K562 (cell line): Measurements from ENCODE around the gene GABBR1. TPM values are rescaled to one million over a fixed set of nuclear protein-coding genes. Genes with fewer than 3 reads are reported as not detected.

Source experiments
- AFF1 ChIP-seq, 2 experiments: fragments of 450-650 bp; IDR thresholded peaks; 2 replicates each; pipeline ENCODE4 v1.6.1; 2018; ENCODE audit warnings: mild to moderate bottlenecking in 2 of 2, low read depth in 1 of 2; ENCODE audit not compliant: partially characterized antibody in 2 of 2
- E2F8 ChIP-seq: fragments of 450-650 bp; IDR thresholded peaks from 2 replicates; pipeline ENCODE4 v1.7.1; 2018; ENCODE audit warnings: mild to moderate bottlenecking, low read depth; ENCODE audit not compliant: partially characterized antibody
- GTF3C2 ChIP-seq: IDR thresholded peaks from 3 replicates; pipeline ENCODE4 v1.6.1; 2011; ENCODE audit warnings: borderline replicate concordance, mild to moderate bottlenecking, moderate library complexity; ENCODE audit not compliant: insufficient read length; ENCODE audit errors: extremely low read depth
- IRF9 ChIP-seq: fragments of 450-650 bp; IDR thresholded peaks from 2 replicates; pipeline ENCODE4 v1.6.1; 2016; ENCODE audit warnings: missing biosample characterization, missing genetic modification characterization
- MEF2D ChIP-seq: conservative IDR thresholded peaks from 2 replicates; pipeline ENCODE4 v1.6.1; 2016; ENCODE audit warnings: low read depth, missing genetic modification characterization, missing compliant biosample characterization
- NCOR1 ChIP-seq: fragments of 450-650 bp; IDR thresholded peaks from 2 replicates; pipeline ENCODE4 v1.6.1; 2016; ENCODE audit warnings: mild to moderate bottlenecking, moderate library complexity
- NUFIP1 ChIP-seq: fragments of 450-650 bp; IDR thresholded peaks from 2 replicates; pipeline ENCODE4 v1.6.1; 2018; ENCODE audit not compliant: partially characterized antibody
- POLR3G ChIP-seq: IDR thresholded peaks from 2 replicates; pipeline ENCODE4 v1.6.1; 2011; ENCODE audit not compliant: insufficient read length, insufficient replicate concordance; ENCODE audit errors: extremely low read depth
- POU5F1 ChIP-seq: fragments of 150-350 bp; IDR thresholded peaks from 2 replicates; pipeline ENCODE4 v1.6.1; 2014; ENCODE audit warnings: borderline replicate concordance, low read length, low read depth, mild to moderate bottlenecking; ENCODE audit not compliant: partially characterized antibody
- SOX6 ChIP-seq: fragments of 450-650 bp; IDR thresholded peaks from 2 replicates; pipeline ENCODE4 v1.6.1; 2014; ENCODE audit warnings: mild to moderate bottlenecking
- SREBF2 ChIP-seq: sonication (generic); formaldehyde crosslinking; IDR thresholded peaks from 2 replicates; pipeline ENCODE4 v1.4.0; 2020; ENCODE audit warnings: mild to moderate bottlenecking, missing genetic modification reagents
- THRAP3 ChIP-seq: fragments of 450-650 bp; IDR thresholded peaks from 2 replicates; pipeline ENCODE4 v1.6.1; 2016; ENCODE audit warnings: mild to moderate bottlenecking, inconsistent platforms, borderline replicate concordance
- ZBTB2 ChIP-seq: fragments of 450-650 bp; IDR thresholded peaks from 2 replicates; pipeline ENCODE4 v1.6.1; 2016; ENCODE audit warnings: antibody characterized with exemption
- ZBTB8A ChIP-seq: fragments of 450-650 bp; IDR thresholded peaks from 2 replicates; pipeline ENCODE4 v1.6.1; 2018; ENCODE audit warnings: mild to moderate bottlenecking, moderate library complexity; ENCODE audit not compliant: partially characterized antibody
- ZNF57 ChIP-seq: fragments of 450-650 bp; formaldehyde crosslinking; IDR thresholded peaks from 2 replicates; pipeline ENCODE4 v1.4.0; 2020; ENCODE audit warnings: mild to moderate bottlenecking, moderate library complexity
- polyA plus RNA-seq, 8 experiments: library from polyadenylated mRNA; depleted of rRNA in 4 of 8; stranded (reverse) in 5 of 8; unstranded in 3 of 8; fragments of >200 nt; fragmentation: Nextera tagmentation in 2 of 8; fragmentation: Illumina TruSeq in 1 of 8; extraction: Ambion mirVana in 2 of 8; extraction: Trizol in 1 of 8; gene quantifications; 2 replicates each; pipeline versions ENCODE4 v1.2.1 to v1.2.3, GENCODE V29; 2011 to 2014; ENCODE audit warnings: inconsistent platforms in 1 of 8, missing spikeins in 1 of 8
- total RNA-seq, 7 experiments: library from RNA; depleted of rRNA in 6 of 7; stranded (reverse); fragments of >200 nt in 6 of 7; fragmentation: Illumina TruSeq in 2 of 7; extraction: Trizol in 2 of 7; gene quantifications; 2 replicates each; pipeline versions ENCODE4 v1.2.1 to v1.2.3, GENCODE V29; 2011 to 2021; ENCODE audit warnings: low replicate concordance in 1 of 7

Gene GABBR1
- total and polyA plus RNA-seq, 9 of the 15 experiments (the other 6 are each of a cell fraction or from before 2014, with no cell fraction given), result 2.2 to 48.3 (median 20.8) TPM

- TF ChIP-seq GTF3C2 (no peak), POU5F1 (no peak), E2F8 (no peak), ZBTB8A (no peak), AFF1 (IDR thresholded peaks at IDR 0.05; ENCODE audit: low read depth in 1 of 2, partially characterized antibody in 2 of 2) (peak in 1 of 2 experiments; percentile 48), SREBF2 (CRISPR knock-in tag) (no peak), ZBTB2 (peak; percentile 67; the same call in 1 of the 2 replicates), IRF9 (tag) (no peak), NCOR1 (no peak), POLR3G (no peak), ZNF57 (CRISPR knock-in tag) (no peak), NUFIP1 (no peak), MEF2D (tag) (no peak), SOX6 (no peak), THRAP3 (no peak)
Measured at GRCh38 chr6:29631209-29631810, 1.7 kb downstream of the GABBR1 start (continued).
